Posterior cingulate gyrus (tissue), 11 donors: Measurements from ENCODE around the gene PCSK4.
A peak's percentile ranks its signal among the peaks of the same experiment; 100 is the strongest.
"Not testable (repeated sequence)": the region's sequence is repeated elsewhere in the genome, so short reads cannot be mapped to it uniquely, and the experiment has no call there.

Experiments
- DNase-seq, 10 donors: peaks; one replicate each; pipeline versions ENCODE4 v3.0.0 to v3.0.0-alpha.2; 2020 to 2021; ENCODE audit warnings: mixed read lengths in 3 of 10
- intact Hi-C: fragments of 100-400 bp; cut with DNase I; formaldehyde crosslinking; loops from one replicate; pipeline ENCODE4 v1.15.1; 2023

The PCSK4 gene

DNA sequence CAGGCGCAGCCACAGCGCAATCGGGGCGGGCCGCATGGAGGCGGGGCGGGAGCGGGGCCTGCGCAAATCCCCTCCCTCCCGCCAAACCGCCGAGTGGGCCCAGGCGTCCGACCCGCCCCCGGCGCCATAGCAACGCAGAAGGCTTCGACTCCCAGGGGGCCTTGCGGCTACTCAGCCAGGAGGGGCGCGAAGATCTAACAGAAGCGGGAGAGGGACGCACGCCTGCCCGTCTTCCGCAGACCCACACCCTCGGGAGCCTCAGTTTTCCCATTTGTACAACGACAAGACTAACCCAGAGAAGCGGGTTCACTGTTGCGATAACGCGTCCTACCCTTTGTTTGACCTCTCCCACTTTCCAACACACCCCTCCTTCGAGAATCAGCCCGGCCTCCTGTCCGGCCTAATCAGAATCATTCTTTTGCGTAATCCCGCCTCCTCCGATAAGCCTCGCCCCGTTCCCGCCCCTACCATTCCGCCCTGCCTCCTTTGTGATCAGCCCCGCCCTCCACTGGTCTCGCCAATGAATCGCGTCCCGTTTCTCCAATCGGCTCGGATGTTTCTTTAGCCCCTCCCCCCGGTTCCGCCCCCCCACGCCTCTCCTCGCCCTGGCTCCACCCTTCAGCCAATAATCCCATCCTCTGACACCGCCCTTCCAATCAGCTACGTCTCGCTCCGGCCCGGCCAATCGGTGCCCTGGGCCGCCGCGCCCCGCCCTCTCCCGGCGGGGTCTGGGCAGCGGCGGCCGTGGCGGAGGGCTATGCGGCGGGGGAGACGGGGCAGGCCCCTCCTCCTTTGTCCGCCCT is at the start of gene PCSK4:
Gene PCSK4 (minus strand): TSS at position 40 of the 803 bp plus-strand sequence. CDS start 4 bp downstream, at position 36.
- intact Hi-C loops = loop anchor here (1.0 kb wide), 1 partner anchor 11 kb away; the partner anchor contains the start of gene C19orf25
- DNase-seq = peak; percentile 98 to 100 (median 99)

DNA sequence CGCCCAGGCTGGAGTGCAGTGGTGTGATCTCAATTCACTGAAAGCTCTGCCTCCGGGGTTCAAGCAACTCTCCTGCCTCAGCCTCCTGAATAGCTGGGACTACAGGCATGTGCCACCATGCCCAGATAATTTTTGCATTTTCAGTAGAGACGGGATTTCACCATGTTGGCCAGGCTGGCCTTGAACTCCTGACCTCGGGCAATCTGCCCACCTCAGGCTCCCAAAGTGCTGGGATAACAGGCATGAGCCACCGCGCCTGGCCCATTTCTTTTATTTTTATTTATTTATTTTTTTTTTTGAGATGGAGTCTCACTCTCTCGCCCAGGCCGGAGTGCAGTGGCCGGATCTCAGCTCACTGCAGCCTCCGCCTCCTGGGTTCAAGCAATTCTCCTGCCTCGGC is 49.6 kb upstream of the PCSK4 start:
- intact Hi-C loops, DNase-seq: not testable (repeated sequence)

DNA sequence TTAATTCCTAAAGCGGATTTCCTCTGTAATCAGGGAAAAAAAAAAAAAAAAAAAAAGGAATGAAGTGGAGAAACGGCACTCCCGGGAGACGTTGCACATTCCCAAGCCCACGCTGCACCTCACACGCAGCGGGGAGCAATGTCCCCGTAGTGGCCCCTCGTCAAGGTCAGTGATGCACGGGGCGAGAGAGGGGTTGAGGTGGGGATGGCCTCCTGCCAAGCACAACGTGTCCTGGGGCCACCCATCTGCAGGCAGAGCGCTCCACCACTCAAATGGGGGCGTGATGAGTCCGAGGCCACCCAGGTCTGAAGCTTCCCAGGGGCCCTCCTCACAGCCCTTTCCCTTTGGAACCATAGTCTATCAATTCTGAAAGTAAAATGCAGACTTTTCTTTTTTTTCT is 48.8 kb upstream of the PCSK4 start:
- intact Hi-C loops = no loop called here
- no peak for DNase-seq

DNA sequence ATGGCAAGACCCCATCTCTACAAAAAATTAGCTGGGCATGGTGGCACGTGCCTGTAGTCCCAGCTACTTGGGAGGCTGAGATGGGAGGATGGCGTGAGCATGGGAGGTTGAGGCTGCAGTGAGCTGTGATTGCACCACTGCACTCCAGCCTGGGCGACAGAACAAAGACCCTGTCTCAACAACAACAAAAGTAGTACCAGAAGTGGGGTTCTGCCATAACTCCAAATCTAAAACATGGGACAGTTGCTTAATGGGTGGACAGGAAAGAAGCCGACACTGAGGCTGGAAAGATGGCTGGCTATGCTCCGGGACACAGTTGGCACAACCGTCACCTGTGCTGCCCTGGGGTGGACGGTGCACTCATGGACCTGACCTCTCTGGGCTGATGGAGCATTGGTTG is 45.5 kb upstream of the PCSK4 start:
- intact Hi-C loops, DNase-seq: not testable (repeated sequence)

DNA sequence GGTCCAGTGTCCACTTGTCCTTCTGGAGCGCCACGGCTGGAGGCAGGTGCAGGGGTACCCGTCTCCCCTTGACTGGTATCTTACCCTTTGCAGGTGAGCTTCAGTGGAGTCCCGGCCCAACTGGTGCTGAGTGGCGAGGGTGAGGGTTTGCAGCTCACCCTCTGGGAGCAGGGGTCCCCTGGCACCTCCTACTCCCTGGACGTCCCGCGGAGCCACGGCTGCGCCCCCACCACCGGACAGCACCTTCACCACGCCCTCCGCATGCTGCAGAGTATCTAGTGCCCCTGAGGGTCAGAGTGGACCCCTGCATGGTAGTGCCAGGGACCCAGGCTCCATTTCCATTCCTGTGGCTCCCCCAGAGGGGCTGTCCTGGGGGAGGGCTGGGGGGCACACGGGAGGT is 44.8 kb upstream of the PCSK4 start:
- intact Hi-C loops = no loop called here
- no peak for DNase-seq

DNA sequence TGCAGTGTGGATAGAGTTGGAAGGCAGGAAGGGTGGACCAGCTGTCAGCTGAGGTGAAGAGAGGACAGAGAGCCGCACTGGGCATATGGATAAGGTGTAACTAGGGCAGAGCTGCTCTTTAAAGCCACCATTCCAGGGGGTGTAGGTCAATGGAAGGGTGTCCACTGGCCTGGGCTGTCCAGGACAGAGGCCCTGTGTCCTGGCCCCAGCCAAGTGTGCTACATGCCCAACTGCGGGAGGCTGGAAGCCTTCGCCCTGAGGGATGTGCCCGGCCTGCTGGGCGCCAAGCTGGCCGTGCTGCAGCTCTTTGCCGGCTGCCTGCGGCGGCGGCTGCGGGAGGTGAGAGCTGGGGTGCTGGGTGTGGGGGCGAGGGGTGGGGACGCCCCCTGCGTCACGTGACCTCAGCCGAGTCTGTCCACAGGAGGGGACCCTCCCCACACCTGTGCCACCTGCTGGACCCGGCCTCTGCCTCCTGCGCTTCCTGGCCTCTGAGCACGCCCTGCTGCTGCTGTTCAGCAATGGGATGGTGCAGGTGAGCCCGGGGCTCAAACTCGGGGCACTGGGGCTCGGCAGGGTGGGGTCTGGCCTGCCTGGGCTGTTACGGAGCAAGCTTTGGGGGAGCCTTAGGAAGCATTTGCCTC is 43.5 kb upstream of the PCSK4 start:
- DNase-seq = no peak
- intact Hi-C loops = no loop called here

DNA sequence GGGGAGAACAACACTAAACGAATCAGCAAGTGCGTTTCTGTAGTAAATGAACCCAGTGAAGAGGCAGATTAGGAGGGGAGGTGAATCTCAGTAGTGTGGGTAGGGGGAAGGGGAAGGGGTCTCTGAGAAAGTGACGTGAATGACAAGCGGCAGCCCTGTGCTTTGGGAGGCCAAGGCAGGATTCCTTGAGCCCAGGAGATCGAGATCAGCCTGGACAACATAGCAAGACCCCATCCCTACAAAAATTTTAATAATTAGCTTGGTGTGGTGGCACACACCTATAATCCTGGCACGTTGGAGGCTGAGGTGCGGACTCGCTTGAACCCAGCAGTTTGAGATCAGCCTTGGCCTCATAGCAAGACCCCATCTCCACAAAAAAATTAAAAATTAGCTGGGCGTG is 41.9 kb upstream of the PCSK4 start:
- intact Hi-C loops = no loop called here
- no peak for DNase-seq

DNA sequence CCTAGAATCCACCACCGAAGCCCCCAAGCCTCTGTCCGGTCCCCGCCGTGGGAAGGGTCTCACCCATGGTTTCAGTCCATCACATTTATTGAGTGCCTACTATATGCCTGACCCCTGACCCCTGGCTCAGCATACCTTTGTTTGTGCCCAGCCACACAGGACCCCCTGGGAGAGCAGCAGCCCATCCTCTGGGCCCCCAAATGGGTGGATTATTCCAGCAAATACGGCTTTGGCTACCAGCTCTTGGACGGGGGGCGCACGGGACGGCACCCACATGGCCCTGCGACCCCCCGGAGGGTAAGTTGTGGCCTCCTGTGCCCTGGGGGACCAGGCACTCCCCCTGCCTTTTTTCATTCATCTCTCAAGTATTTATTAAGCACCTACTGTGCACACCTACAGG is 41.4 kb upstream of the PCSK4 start:
- intact Hi-C loops = no loop called here
- DNase-seq = no peak

DNA sequence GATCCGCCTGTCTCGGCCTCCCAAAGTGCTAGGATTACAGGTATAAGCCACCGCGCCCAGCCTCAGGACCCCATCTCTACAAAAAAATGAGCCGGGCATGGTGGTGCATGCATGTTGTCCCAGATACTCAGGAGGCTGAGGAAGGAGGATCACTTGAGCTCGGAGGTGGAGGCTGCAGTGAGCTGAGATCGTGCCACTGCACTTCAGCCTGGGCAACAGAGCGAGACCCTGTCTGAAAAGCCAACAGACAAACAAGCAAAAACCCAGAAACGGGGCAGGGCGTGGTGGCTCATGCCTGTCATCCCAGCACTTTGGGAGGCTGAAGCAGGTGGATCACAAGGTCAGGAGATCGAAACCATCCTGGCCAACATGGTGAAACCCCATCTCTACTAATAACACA is 40.7 kb upstream of the PCSK4 start:
- DNase-seq, intact Hi-C loops: not testable (repeated sequence)

DNA sequence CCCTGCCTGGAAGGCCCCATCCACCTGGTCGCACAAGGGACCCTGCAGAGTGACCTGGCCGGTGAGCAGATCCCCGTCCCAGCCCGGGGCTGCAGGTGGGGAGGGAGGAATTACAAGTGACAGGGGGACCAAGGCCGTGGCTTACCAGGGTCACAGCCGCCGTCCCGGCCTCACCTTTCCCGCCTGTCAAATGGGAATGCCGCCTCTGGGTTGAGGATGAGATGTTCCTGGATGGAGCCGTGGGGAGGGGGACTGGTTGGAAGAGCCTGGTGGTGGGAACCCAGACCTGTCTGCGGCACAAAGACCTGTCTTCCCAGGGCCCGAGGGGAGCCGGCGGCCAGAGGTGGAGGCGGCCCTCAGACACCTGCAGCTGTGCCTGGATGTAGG is 39.3 kb upstream of the PCSK4 start:
- intact Hi-C loops = no loop called here
- no peak for DNase-seq

DNA sequence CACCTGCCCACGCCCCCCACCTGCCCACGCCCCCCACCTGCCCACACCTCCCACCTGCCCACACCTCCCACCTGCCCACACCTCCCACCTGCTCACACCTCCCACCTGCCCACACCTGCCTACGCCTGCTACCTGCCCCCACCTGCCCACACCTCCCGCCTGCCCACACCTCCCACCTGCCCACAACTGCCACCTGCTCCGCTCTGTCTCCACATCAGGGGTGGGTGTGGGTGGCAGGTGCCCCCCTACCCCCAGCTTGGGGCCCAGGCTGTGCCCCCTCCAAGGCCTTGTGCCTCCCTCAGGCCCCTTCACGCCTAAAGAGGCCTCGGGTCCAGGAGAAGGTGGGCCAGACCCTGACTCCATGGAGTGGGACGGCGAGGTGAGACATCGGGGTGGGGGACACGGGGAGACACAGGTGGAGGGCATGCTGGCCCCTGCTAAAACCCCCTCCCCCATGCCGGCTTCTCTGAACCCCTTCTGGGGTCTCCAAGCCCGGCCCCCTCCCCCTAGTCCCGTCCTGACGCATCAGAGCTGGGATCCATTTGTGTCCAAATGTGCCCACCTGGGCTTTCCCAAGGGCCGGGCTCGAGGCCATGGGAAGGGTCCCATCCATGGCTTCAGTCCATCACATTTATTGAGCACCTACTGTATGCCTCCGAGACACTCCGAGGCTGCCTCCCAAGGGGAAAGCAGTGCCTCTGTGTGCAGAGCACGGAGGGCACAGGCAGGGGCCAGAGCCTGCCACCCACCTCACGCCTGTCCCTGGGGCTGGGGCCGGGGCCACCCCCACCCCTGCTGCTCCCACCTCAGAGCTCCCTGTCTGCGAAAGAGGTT is 38.7 kb upstream of the PCSK4 start:
- intact Hi-C loops = no loop called here
- no peak for DNase-seq

DNA sequence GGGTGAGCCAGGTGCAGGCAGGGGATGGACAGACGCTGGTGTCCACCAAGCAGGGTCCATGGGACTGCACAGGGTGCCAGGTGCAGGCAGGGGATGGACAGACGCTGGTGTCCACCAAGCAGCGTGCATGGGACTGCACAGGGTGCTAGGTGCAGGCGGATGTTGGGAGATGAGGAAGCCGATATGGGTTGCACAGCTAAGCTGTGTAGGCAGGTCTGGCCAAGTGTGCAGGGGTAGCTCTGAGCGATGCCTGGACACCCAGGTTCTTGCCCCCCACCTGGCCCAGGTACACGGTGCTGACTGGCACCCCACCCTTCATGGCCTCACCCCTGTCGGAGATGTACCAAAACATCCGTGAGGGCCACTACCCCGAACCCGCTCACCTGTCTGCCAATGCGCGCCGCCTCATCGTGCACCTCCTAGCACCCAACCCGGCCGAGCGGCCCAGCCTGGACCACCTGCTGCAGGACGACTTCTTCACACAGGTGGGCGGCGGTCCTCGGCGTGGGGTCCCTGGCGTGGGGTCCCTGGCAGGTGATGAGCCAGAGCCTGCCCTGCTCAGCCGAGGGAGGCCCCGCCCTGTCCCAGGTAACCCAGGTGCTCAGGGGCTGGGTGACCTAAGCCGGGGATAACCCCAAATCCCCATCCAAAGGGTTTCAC is 37.6 kb upstream of the PCSK4 start:
- DNase-seq = no peak
- intact Hi-C loops = no loop called here

DNA sequence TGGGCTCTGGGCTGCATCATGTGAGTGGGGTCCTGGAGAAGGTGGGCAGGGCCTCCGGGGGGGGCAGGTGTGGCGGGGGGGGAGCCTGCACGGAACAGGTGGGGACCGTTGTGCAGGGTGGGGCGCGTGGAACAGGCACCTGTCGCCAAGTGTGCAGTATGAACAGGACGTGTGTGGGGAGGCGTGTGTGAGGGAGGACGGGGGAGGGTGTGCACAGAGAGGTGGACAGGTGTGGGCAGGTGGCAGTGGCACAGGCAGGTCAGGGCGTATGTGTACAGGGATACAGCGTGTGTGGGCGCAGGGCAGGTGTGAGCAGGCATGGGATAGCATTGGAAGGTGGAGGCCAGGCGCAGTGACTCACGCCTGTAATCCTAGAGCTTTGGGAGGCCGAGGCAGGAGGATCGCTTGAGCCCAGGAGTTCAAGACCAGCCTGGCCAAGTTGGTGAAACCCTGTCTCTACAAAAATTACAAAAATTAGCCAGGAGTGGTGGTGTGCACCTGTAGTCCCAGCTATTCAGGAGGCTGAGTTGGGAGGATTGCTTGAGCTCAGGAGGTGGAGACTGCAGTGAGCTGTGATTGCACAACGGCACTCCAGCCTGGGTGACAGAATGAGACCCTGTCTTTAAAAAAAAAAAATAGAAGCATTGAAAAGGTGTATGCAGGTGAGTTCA is 37.0 kb upstream of the PCSK4 start:
- no peak for DNase-seq
- intact Hi-C loops = no loop called here

DNA sequence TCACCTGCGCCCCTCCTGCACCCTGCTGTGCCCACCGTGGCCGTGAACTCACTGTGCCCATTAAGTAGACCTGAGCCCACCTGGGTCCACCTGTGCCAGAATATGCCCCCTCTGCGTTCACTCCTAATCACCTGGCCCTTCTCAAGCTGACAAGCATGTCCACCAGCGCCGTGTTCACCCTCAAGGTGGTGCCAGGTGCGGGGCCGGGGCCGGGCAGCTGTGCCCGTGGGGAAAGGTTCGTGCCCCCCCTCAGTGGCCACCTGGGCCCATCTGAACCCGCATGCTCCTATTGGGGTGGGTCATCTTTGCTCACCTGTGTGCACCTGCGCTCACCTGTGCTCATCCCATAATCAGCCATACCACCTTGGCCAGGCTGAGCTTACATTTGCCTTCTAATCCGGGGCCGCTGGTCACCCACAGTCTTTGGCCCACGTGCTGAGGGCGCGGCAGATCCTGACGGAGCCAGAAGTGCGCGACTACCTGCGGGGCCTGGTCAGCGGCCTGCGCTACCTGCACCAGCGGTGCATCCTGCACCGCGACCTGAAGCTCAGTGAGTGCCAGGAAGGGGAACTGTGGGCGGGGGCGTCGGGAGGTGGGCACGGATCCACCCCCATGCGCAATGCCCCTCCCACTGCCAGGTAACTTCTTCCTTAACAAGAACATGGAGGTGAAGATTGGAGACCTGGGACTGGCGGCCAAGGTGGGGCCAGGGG is 36.1 kb upstream of the PCSK4 start:
- intact Hi-C loops = no loop called here
- no peak for DNase-seq

DNA sequence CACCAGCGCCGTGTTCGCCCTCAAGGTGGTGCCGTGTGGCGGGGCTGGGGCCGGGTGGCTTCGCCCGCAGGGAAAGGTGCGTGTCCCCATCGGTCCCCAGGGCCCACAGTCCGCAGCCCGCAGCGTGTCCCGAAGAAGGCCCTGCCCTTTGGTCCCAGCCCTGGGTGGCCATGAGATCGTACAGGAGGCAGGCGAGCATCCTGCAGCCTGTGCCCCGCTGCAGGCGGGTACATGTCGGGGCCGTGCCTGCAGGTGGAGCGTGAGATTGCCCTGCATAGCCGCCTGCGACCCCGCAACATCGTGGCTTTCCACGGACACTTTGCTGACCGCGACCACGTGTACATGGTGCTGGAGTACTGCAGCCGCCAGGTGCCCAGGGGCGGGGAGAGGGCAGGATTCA is 35.2 kb upstream of the PCSK4 start:
- DNase-seq = no peak
- intact Hi-C loops = no loop called here

DNA sequence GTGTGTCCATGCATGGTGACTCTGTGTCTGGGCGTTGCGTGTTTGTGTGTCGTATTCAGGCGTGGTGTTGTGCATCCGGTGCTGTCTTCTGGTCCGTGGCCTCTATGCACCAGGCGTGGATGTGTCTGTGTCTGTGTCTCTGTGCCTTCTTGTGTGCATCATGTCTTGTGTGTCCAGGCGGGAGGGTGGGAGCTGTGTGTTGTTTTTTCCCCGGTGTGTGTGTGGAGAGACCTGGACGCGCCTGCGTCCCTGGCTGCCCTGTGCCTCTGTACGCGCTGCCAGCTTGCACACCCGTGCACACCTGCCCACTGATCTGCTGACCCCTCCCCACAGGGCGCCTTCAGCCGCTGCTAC is 34.8 kb upstream of the PCSK4 start:
- no peak for DNase-seq
- intact Hi-C loops = no loop called here

DNA sequence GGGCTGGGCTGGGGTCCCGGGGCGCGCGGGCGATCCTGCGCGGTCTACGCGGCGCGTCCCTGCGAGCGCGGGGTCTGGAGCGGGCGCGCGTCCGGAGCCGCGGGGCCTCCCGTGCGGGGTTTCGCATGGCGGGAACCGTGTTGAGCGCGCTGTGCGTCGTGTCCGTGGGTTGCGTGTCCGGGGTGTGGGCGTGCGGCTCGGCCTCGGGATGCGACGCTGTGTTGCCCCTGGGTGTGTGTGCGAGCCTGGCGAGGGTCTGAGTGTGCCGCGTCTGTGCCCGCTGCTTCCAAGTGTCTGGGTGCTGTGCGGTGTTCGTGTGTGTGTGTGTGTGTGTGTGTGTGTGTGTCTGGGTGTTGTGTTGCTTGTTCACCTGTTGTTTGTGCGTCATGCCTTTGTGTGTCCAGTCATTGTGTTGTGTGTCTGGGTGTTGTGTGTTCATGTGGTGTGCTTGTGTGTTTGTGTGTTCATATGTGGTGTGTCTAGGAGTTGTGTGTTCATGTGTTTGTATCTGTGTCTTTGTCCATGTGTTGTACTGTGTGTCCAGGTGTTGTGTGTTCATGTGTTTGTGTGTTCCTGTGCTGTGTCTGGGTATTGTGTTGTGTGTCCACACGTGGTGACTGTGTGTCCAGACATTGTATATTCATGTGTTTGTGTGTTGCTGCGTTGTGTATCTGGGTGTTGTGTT is 34.3 kb upstream of the PCSK4 start:
- DNase-seq = no peak
- intact Hi-C loops = no loop called here

DNA sequence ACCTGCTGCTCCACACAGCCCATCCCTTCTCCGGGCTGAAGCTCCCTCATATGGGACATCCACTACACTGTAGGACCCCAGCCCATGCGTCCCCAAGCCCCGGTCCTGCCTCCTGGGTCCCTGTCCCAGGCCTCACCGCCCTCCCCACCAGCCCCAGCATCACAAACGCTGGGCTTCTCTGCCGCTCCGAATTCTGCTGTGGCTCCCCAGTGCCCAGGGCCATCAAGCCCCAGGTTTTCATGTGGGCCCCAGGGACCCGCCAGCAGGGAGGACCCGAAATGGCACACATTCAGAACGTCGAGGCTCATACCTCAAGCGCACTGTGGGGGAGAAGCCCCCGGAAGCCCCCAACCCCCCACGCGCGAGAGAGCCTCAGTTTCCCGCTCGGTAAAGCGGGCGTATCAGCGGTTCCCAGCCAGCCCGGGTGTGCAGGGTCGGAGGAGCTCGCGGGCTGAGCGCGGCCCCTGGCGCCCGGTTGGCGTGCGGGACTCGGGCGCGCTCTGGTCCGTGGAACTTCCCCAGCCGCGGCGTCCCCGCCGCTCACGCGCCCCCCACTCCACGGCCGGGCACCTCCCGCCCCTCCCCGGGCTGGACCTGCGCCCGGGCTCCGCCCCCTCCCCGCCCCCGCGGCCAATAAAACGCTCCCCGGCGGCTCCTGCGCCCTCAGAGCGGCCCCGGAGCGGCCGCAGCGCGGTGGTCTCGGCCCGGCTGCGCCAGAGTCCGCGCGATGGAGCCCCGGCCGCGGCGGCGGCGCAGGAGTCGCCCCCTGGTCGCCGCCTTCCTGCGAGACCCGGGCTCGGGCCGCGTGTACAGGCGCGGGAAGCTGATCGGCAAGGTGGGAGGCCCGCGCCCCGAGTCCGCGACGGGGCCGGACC is 33.5 kb upstream of the PCSK4 start, which contains the start of gene PLK5:
Gene PLK5 (plus strand): TSS at position 666 of the 875 bp plus-strand sequence. CDS start 2,920 bp downstream, outside the sequence.
- peak in 4 of 10 donors; percentile 24 to 35 (median 28) for DNase-seq
- intact Hi-C loops = no loop called here
